Renal cortical epithelial cell (primary cell): Measurements from ENCODE around the gene ETV6. TPM values are rescaled to one million over a fixed set of nuclear protein-coding genes. Genes with fewer than 3 reads are reported as not detected.

ENCODE experiments used
- DNase-seq: peaks from one replicate; pipeline ENCODE4 v3.0.0-alpha.2; 2011; ENCODE audit warnings: low read depth
- total RNA-seq: library from RNA; depleted of rRNA; stranded (reverse); fragments of >200 nt; gene quantifications from 2 replicates; pipeline ENCODE4 v1.2.3, GENCODE V29; 2014

Gene ETV6
- total RNA-seq, 1 donor from 2014 or later = 16.3 TPM

DNA sequence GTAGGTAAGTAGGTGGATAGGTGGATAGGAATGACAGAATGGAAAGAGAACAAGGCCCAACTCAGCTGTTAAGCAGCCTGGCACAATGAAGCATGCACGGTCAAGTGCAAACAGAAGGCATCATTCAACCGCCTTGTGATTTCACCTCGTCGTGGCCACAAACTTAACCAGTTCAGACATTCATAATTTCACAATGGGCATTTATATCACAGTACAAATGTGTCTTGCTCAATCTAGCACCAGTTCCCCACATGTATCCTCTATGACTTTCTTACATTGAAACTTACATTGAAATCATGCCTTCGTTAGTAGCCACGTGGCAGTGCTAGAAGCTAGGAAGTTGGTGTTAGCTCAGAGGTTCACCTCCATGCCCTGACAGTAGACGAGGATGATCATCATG is 207.5 kb downstream of the ETV6 start:
- no peak for DNase-seq

DNA sequence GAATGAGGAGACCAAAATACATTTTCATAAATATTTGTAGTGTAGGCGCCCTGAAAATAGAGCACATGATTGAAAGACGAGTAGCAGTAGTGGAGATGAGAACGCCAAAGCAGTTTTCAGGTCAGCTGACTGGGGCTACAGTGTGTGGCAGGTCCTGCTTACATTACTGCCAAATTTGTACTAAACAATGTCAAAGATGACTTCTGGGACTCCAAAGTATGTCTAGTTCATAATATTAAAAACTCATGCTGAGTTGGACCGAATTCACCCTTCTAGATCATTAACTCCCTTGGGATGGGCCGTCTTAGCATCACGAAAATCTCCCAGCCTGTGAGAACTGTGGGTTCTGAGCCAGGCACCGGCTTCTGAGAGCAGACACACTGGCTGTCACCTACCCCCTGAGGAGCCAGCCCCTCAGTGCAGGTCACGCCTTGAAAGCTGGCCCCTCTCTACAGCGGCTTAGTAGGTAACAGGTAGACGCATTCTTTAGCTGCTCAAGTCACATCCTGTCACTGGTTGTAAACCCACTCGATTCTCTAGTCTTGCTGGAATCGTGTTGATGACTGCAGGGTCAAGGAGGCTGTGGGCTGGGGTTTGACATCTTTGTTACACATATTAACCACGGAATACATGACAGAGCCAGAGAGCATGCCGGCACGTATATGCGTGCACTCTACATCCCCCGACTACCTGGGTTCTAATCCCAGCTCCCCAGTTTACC is 210.4 kb downstream of the ETV6 start:
- no peak for DNase-seq

DNA sequence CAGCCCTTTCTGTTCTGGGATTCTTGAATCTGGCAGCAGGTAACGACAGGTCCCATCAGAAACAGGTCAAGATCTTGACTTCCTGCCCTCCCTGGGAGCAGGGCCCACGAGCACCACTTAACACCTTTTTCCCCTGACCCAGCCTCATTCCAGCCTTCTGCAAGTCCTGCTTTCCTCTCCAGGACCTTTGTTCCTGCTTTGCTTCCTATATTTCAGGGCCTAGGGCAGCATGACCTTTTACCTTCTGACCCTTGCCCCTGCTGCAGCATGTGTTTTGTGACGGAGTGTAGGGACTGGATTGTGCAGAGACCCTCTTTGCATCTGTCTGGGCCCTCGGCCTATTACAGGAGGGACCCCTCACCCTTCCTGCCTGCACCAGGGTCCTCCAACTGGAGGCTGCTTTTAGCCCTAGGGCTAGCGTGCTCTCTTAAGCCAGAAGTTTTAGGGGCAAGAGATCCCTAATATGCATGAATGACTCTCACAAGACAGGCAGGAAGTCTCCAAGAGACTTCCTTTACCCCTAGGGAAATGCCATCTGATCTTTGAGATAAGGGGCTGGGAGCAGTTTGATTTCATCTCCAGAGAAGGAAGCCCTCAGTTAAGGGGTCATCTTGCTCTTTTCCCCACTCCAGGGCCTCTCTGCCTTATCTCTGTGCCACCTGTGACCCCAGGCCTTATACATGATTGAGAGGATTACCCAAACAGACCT is 211.8 kb downstream of the ETV6 start:
- no peak for DNase-seq

DNA sequence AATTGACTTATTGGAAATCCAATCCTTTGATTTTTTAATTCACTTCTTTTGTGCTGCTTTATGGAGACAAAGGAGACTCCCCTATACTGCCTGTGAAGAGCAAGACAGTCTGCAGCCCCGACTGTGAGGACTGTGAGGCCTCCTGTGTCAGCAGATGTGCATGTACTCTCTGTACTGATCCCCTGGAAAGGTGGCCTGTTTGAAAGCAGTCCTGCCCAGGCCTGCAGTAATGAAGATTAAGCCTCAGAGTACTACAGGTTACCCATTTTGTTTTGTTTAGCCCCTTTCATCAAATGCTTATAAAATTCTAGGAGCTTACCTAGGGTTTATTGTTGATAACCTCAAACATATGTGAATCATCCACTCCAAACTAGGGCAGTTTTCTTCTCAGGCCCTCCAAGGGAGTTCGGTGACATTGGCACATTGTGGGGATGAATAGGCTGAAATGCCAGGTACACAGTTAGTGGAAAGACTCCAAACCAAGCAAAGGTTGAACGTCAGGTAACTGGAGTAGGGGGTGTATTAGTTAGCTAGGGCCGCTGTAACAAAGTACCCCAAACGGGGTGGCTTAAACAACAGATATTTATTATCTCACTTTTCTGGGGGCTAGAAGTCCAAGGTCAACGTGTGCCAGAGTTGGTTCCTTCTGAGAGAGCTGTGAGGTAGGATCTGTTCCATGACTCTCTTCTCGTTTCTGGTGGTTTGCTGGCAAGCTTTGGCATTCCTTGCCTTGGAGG is 212.6 kb downstream of the ETV6 start:
- DNase-seq = no peak

DNA sequence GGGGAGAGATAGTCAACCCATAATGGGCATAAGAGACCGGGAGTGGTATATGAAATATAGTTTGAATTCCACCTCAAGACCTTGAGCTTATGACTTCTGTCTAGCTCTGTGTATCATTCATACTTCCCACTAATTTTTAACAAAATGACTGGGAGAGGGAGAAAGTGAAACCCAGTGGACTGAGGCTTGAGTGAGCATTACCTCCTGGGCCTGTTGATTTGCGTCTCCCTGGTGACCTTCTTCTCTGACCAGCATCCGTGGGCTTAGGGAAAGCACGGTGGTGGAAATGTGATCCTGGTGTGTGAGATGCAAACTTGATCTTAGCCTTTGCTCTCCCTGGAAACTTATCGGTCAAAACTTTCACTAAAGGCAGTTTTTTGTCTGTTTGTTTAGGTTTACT is 213.3 kb downstream of the ETV6 start:
- DNase-seq = peak; percentile 82

DNA sequence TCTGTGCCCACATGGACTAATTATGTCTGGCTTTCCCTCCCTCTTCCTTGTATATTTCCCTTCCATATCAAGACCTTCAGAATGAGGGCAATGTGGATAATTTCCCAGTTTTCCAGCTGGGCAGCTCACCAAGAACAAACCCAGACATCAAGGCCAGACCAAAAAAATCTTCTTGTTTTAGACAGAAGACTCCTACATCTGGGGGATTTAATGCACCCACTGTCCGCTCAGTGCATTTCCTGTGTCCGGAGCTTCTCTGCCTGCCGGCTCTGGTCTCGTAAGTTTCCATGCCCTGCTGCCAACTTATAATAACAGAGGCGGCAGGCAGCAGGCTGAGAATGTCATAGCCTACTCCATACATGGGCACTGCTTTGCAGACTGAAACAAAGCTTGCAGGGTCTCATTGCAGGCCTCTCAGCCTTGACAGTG is 214.0 kb downstream of the ETV6 start:
- no peak for DNase-seq

DNA sequence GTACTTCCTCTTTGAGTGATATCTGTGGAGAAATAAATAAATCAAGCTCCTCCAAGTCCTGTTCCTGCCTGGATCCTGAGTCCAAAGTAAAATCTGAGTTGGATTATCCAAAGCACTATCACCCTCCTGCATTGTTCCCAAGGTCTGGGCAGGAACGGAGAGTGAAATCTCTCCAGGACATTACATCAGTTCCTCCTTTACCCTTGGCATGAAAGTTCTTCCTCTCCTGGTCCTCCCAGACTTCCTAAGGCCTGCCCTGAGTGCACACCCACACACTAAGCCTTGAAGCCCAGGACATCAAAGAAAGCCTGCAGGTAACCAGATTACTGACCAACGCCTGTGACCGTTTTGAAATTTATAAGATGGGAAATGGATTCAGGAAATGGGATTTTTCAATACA is 214.5 kb downstream of the ETV6 start:
- no peak for DNase-seq

DNA sequence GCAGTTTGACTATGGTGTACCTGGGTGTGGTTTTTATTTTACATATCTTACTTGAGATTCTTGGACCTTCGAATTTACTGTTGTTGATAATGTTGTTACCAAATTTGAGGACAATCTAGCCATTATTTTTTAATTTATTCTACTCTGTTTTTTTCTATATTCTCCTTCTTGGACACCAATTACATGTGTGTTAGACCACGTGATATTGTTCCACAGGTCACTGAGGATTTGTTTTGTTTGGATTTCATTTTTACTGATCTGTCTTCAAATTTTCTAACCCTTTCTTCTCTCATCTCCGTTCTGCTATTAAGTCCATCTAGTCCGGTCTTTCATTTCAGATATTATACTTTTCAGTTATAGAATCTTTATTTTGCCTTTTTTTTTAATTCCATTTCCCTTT is 216.3 kb downstream of the ETV6 start:
- DNase-seq = no peak

DNA sequence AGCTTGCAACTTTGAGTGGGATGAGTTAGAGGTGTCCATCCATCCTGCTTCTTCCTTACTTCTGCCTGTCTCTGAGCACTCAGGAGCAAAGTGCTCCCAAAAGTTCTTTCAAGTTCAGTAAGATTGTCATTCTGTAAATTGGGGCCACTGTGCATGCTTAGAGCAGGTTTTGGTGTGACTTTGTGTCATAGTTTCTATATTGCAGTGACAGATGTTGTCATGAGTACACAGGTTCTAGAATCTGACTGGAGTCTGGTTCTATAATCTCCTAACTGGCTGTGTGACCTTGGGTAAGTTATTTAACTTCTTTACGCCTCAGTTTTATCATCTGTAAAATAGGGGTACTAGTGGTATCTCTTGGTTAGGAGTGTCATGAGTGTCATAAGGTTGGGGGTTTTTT is 218.6 kb downstream of the ETV6 start:
- DNase-seq = no peak

DNA sequence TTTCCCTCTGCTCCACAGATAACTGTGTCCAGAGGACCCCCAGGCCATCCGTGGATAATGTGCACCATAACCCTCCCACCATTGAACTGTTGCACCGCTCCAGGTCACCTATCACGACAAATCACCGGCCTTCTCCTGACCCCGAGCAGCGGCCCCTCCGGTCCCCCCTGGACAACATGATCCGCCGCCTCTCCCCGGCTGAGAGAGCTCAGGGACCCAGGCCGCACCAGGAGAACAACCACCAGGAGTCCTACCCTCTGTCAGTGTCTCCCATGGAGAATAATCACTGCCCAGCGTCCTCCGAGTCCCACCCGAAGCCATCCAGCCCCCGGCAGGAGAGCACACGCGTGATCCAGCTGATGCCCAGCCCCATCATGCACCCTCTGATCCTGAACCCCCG is 219.9 kb downstream of the ETV6 start:
- no peak for DNase-seq

DNA sequence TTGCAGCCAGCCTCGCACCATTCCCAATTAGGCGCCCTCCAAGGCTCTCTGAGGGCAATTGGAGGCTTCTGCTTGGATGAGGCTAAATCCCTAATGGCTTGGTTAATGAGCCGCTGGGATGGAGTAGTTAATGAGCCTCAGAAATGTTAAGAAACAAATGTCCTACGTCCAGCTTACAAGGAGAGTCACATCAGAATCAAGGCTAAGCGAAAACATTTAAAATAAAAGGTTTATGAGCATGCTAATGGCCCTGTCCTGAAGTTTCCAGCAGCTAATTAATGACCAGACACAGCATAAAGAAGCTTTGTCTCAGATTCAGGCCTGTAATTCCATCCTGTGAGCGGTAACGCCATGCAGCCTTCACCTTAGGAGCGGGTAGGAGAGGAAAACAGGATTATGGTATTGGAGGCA is 220.6 kb downstream of the ETV6 start:
- DNase-seq = no peak

DNA sequence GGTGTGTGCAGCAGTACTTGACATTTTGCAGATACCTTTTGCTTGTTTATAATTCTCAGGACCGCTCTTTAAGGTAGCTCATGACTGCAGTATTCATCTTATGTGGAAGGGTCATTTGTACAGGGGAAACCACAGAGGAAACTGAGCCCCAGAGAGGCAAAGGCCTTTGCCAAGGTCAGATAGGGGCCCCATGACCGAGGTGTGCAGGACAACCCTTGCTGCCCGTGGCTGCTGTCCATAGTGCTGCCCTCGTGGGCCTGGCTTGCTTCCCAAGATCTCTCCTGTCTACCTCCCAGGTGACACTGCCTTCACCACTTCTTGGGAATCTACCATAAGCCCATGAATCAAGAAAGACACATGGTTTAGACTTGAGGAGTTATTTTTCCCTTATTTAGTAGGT is 222.6 kb downstream of the ETV6 start:
- no peak for DNase-seq

DNA sequence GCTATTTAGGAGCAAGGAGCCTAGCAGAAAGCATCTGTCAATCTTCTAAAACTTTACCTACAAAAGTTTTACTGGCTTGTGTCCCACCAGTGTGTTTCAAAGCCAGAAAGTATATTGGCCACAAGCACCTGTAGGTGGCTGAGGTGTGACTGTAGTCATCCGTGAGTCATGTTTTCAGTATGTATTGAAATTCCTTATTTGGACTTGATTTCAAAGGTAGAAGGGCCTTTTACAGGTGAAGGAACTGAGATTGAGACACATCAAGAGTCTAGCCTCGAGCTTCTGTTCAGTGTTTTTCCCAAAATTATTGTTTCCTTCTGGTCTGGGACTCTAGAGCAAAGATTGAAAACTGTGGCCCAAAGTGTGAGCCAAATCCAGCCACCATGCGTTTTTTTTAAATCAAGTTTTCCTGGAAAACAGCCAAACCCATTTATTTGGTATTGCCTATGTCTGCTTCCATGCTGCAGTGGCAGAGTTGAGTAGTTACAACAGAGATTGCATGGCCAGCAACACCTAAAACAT is 226.0 kb downstream of the ETV6 start:
- peak; percentile 77 for DNase-seq

DNA sequence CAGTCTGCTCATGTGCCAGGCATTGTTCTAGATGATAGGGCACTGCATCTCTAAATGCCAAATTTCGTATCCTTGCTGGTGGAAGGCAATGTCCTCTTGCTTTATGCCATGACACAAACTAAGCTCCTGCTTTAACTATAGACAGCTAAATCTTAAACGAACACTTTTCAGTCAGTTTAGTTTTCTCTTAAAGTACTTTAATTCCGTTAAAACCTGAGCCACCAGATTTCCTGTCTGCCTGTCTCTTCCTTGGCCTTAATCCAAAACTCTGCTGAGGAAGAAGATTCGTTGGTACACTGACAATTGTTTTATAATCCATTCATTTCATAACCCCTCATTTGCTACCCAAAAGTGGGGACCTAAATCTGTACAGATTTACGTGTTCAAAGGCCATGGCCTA is 226.8 kb downstream of the ETV6 start:
- DNase-seq = no peak

DNA sequence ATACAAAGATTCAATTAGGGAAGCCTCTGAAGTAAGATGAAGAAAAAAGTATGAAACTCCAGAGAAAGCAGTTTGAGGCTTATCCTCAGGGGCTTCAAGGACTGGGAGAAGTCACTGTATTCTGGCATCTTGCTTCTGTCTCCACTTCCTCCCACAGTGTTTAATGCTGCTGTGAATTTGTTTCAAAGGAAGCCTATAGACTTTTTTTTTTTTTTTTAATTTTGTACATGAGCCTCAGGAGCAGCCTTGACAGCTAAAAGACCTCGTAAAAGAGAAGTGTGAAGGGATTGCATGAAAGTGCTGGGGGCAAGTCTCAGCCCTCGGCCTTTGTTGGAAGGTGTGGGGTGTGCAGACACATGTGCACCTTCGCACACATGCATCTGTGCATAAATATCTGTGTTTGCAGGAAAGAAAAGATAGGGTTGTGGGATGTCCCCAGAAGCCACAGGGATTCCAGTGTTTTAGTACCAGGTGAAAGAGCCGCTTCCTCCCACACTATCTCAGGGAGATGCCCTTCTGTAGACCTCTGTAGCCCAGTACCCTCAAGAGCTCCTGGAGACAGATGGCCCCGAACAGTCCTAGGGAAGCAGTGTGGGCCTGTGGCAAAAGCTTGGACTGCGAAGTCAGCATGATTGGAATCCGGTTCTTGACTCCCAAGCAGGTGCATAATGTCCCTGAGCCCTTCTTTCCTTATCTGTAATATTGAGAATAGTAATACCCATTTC is 227.8 kb downstream of the ETV6 start:
- no peak for DNase-seq

DNA sequence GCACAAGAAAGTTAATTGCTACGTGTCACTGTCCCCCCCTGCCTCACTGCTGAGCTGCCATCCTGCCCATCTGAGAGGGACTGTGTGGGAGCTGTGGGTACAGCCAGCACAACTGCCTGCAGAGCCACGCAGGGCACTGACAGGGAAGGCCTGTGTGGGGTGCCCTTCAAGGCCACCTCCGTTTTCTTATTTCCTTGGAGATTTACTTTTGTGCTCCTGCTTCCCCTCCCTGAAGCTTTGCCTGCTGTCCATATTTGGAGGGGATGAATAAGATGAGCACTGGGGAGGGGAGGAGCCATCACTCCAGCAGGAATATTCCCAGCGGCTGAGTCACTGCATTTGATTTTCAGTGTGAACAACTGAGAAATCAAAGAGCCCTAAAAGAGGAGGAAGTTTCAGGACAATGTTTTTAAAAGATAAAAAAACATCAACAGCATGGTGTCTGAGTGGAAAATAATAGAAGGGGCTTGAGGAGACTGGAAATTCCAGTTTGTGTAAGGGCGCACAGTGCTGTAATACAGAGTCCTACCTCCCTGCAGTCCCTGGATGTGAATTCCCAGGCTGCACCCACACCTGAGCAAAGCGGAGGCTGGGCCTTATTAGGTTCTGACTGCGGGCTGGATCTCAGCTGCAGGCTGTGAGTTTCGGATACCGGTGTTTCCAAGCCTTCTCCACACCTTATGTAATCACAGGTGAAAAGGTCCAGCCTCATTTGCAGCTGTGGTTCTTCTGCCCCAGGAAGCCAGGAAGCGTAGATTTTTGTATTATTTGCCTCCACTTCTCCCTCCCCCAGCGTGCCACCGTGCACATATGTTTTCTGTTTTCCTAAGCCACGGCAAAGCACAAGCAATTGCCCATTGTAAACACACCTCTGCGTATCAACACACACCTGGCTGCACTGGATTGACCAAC is 228.7 kb downstream of the ETV6 start:
- peak; percentile 86 for DNase-seq

DNA sequence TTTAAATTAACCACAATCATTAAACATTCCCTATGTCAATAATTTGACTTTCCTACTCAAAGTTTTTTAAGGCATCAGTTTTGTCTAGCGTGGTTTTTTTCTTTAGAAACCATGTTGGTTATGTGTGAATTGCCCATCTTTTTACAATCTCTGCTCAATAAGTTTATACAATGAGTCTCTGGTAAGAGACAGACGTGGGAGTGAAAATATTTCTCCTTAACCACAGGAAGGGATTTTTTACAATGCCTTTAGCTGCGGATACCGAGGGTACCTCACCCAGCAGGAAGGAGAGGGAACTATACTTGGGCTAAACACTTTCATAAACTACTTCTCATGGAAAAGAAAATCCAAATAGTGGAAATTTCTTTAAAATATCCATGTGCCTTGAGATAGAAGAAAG is 229.8 kb downstream of the ETV6 start:
- DNase-seq = peak; percentile 49

DNA sequence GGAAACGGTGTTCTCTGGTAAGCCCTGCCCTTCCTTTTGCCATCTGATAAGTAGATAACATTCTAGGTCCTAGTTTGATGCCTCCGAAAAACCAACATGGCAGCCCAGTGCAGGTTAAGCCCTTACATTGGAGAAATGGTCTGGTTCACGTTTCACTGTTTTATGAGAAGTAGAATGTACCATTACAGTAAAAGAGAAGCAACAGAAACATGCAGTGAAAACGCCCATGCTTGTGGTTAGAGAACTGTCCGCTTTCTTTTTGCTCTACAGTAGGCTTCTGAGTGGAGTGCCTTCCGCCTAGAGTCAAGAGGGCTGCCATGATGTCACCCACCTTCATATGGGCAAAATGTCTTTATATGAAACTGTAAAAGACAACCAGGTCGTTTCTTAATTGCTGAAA is 230.9 kb downstream of the ETV6 start:
- no peak for DNase-seq

DNA sequence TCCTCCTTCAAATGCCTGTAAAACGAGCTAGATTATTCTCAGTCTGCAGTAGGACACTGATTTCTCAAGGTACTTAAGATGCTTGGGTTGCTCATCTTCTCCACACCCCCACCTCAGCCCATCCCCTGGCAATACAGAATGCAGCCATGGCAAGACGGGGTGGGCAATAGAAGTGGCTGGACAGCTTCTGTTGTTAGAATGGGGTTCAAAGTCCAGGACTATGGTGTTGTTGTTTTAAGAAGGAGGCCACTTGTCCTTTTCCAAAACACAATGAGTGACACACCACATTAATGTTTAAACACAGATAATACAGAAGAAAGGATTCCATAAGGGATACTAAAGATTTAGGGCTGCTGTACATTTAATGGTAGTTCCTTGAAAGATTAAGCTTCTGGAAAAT is 232.4 kb downstream of the ETV6 start:
- DNase-seq = no peak

DNA sequence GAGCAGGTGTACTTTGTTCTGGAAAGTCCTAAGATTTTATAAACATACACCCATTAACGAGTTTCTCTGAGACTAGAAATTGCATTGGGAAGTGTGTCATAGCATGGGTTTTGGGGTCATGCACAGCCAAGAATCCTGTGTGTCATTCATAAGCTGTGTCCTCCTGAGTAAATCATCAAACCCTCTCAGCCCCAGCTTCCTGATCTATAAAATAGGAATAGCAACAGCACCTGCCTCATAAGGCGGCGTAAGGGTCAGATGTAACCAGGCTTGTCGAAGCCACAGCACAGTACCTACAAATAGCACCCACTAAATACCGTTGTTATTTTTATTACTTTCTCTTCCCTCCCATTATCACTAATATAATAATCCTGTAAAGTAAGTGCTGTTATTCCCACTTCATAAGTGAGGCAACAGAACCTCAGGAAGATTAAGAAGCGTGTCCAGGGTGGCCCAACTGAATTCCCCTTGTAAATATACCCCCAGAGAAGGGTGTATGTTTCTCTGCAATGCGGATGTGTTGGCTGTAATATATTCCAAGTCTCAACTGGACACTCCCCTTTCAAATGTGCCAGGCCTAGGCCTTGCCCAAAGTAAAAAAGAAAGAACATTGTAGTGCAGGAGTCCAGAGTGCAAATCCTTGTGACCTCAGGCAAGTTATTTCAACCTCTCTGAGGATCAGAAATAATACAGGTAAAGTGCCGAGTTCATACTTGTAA is 233.0 kb downstream of the ETV6 start:
- DNase-seq = peak; percentile 91
